Right lobe of liver (tissue), 4 donors: ENCODE measurements around the gene CYB5D1.

Source experiments
- CTCF ChIP-seq, 4 donors: fragments of 200-600 bp in 3 of 4; fragments of 450-650 bp in 1 of 4; IDR thresholded peaks; one replicate each; pipeline versions ENCODE4 v1.5.1 to v1.8.0; 2016 to 2022; ENCODE audit warnings: antibody characterized with exemption in 4 of 4, mild to moderate bottlenecking in 2 of 4
- POLR2A ChIP-seq: fragments of 450-650 bp; IDR thresholded peaks from one replicate; pipeline ENCODE4 v1.6.1; 2017; ENCODE audit warnings: antibody characterized with exemption, mild to moderate bottlenecking
- donor health status: DM: no; HTN: no; CAD: no.
- donor health status: DM: no; HTN: no; CAD: no.
- donor health status: DM: no; HTN: yes; CAD: no.

GRCh38 chr17:7840441-7840840, 17.4 kb upstream of the CYB5D1 start:
- no peak for TF ChIP-seq CTCF (IDR thresholded peaks at IDR 0.05)
- TF ChIP-seq POLR2A: no peak
